NCI-H748 (cell line): ENCODE results near the gene NOD2.

Experiments used
- DNase-seq: peaks from one replicate; lab custom pipeline; 2025; ENCODE audit not compliant: unreplicated experiment; lab: John Stamatoyannopoulos, UW

The NOD2 gene

GRCh38 chr16:50712560-50712898, 19.1 kb downstream of the NOD2 start:
- DNase-seq: no peak

- no peak for DNase-seq
These were observed 19.6 kb downstream of the NOD2 start for GRCh38 chr16:50712956-50713355.

GRCh38 chr16:50717091-50717490, 23.7 kb downstream of the NOD2 start:
- DNase-seq: no peak

- no peak for DNase-seq
These were observed 24.1 kb downstream of the NOD2 start for GRCh38 chr16:50717494-50717893.

- DNase-seq: no peak
These were observed 24.8 kb downstream of the NOD2 start for GRCh38 chr16:50718061-50718760.

GRCh38 chr16:50718761-50719400, 25.5 kb downstream of the NOD2 start:
- no peak for DNase-seq

GRCh38 chr16:50719401-50720337, 26.3 kb downstream of the NOD2 start:
- no peak for DNase-seq

GRCh38 chr16:50721549-50722404, 28.4 kb downstream of the NOD2 start:
- DNase-seq: no peak

GRCh38 chr16:50722405-50722737, 29.0 kb downstream of the NOD2 start:
- DNase-seq: no peak

GRCh38 chr16:50722960-50723359, 29.6 kb downstream of the NOD2 start:
- no peak for DNase-seq

- no peak for DNase-seq
These were observed 30.9 kb downstream of the NOD2 start for GRCh38 chr16:50724306-50724705.

- DNase-seq: no peak
These were observed 38.0 kb downstream of the NOD2 start for GRCh38 chr16:50731130-50731988.

GRCh38 chr16:50731989-50732832, 38.8 kb downstream of the NOD2 start:
- no peak for DNase-seq

- no peak for DNase-seq
These were observed 40.1 kb downstream of the NOD2 start for GRCh38 chr16:50733468-50733867.

GRCh38 chr16:50735629-50736122, 42.3 kb downstream of the NOD2 start:
- DNase-seq: no peak

- DNase-seq: no peak
These were observed 43.0 kb downstream of the NOD2 start for GRCh38 chr16:50736448-50736847.

- DNase-seq: no peak
These were observed 44.1 kb downstream of the NOD2 start for GRCh38 chr16:50737420-50737959.

GRCh38 chr16:50739031-50739430, 45.6 kb downstream of the NOD2 start:
- no peak for DNase-seq

- DNase-seq: no peak
These were observed 47.3 kb downstream of the NOD2 start for GRCh38 chr16:50740736-50741135.
